Neural progenitor cell (in vitro differentiated cells): Measurements from ENCODE around the gene MARCHF3. TPM values are rescaled to one million over a fixed set of nuclear protein-coding genes. Genes with fewer than 3 reads are reported as not detected.
"Not testable (repeated sequence)": the region's sequence is repeated elsewhere in the genome, so short reads cannot be mapped to it uniquely, and the experiment has no call there.

Source experiments
- DNase-seq: peaks from one replicate; pipeline ENCODE4 v3.0.0-alpha.2; 2016; ENCODE audit warnings: low spot score
- H2AFZ ChIP-seq: fragments of 200-600 bp; sonication (generic); replicated peaks from 2 replicates; pipeline ENCODE4 v1.6.1; 2016; ENCODE audit warnings: antibody characterized with exemption
- H3F3A ChIP-seq: fragments of 200-600 bp; sonication (generic); 2 replicates; pipeline ENCODE4 v1.6.1; 2016; ENCODE audit warnings: antibody characterized with exemption, low read depth
- H3K27ac ChIP-seq: fragments of 200-600 bp; sonication (generic); 2 replicates; pipeline ENCODE4 v1.5.1; 2016; ENCODE audit warnings: mild to moderate bottlenecking
- H3K27me3 ChIP-seq: fragments of 200-600 bp; sonication (generic); 2 replicates; pipeline ENCODE4 v1.6.1; 2016; ENCODE audit warnings: mild to moderate bottlenecking, moderate library complexity
- H3K36me3 ChIP-seq: fragments of 200-600 bp; sonication (generic); 2 replicates; pipeline ENCODE4 v1.5.1; 2016
- H3K4me1 ChIP-seq: fragments of 200-600 bp; sonication (generic); 2 replicates; pipeline ENCODE4 v1.6.1; 2016; ENCODE audit warnings: mixed run types
- H3K4me2 ChIP-seq: fragments of 200-600 bp; sonication (generic); 2 replicates; pipeline ENCODE4 v1.6.1; 2016
- H3K4me3 ChIP-seq: fragments of 200-600 bp; sonication (generic); 2 replicates; pipeline ENCODE4 v1.5.1; 2016
- H3K79me2 ChIP-seq: fragments of 200-600 bp; sonication (generic); 2 replicates; pipeline ENCODE4 v1.6.1; 2016; ENCODE audit warnings: low read depth
- H3K9ac ChIP-seq: fragments of 200-600 bp; sonication (generic); 2 replicates; pipeline ENCODE4 v1.6.1; 2016
- H3K9me3 ChIP-seq: fragments of 200-600 bp; sonication (generic); 2 replicates; pipeline ENCODE4 v1.5.1; 2016; ENCODE audit warnings: low read depth
- H4K20me1 ChIP-seq: fragments of 200-600 bp; sonication (generic); 2 replicates; pipeline ENCODE4 v1.6.1; 2016; ENCODE audit warnings: low read depth
- H3K27ac Mint-ChIP-seq: 3 replicates; pipeline ENCODE4 v1.8.0; 2021; ENCODE audit warnings: mixed read lengths
- H3K27me3 Mint-ChIP-seq: 2 replicates; pipeline ENCODE4 v1.8.0; 2022; ENCODE audit warnings: low read depth, mild to moderate bottlenecking, inconsistent platforms, moderate library complexity, mixed read lengths; ENCODE audit not compliant: insufficient read depth
- H3K36me3 Mint-ChIP-seq: 3 replicates; pipeline ENCODE4 v1.8.0; 2021; ENCODE audit warnings: mixed read lengths
- H3K4me1 Mint-ChIP-seq: 3 replicates; pipeline ENCODE4 v1.8.0; 2021; ENCODE audit warnings: mixed read lengths
- H3K4me3 Mint-ChIP-seq: 3 replicates; pipeline ENCODE4 v1.8.0; 2021; ENCODE audit warnings: mild to moderate bottlenecking, moderate library complexity, mixed read lengths
- H3K9me3 Mint-ChIP-seq: 3 replicates; pipeline ENCODE4 v1.8.0; 2020; ENCODE audit warnings: mixed read lengths
- CTCF ChIP-seq: fragments of 200-600 bp; sonication (generic); IDR thresholded peaks from 2 replicates; pipeline ENCODE4 v1.5.1; 2017; ENCODE audit warnings: antibody characterized with exemption, mild to moderate bottlenecking
- EZH2 ChIP-seq: fragments of 200-600 bp; sonication (generic); IDR thresholded peaks from 2 replicates; pipeline ENCODE4 v1.6.1; 2017; ENCODE audit warnings: antibody characterized with exemption, mild to moderate bottlenecking, moderate library complexity
- EZH2phosphoT487 ChIP-seq: fragments of 200-600 bp; sonication (generic); IDR thresholded peaks from 2 replicates; pipeline ENCODE4 v1.6.1; 2017; ENCODE audit warnings: antibody characterized with exemption
- total RNA-seq: library from RNA; depleted of rRNA; stranded (reverse); fragments of >200 nt; gene quantifications from 2 replicates; pipeline ENCODE4 v1.2.3, GENCODE V29; 2015; ENCODE audit warnings: low replicate concordance

Gene MARCHF3
- total RNA-seq, 1 donor from 2014 or later: 6.1 TPM

DNA sequence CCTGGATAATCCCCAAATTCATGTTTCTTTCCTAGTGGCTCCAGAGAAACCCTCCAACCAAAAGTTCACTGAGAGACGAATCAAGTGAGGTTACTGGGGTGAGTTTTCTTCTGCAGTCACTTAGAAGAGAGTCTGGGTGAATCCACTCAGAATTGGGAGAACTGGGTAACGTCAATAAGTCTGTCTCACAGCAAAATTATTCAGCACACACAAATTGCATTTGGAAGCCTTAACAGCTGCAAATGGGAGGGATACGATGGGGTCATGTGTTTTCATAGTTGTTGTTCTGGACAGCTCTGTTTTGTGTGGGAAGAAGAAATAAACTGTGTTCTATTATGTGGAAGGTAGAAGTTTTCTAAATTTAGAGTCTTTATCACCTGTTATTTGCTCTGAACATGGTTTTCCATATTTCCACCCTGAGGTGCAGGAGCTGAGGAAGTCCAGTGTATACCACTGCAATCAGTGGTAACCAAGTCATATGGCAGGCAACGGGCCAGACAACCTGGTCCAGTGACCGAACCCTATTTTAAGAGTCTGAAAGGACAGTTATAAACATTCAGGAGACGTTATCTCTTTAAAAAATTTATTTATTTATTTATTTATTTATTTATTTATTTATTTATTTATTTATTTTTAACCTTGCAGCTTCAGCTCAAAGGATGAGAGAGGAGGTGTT lies 21.9 kb downstream of the MARCHF3 start:
- no peak overlapping the region for H3K4me2 ChIP-seq
- H3F3A ChIP-seq: no peaks in the 10 kb centered on the region
- H3K9me3 ChIP-seq: no peaks in the 10 kb centered on the region
- Mint-ChIP-seq H3K27ac (no peak overlapping the region), H3K4me1 (no peaks in the 10 kb centered on the region), H3K9me3 (no peaks in the 10 kb centered on the region), H3K4me3 (no peak overlapping the region), H3K36me3 (no peaks in the 10 kb centered on the region), H3K27me3 (no peaks in the 10 kb centered on the region)
- no peaks in the 10 kb centered on the region for H3K79me2 ChIP-seq
- no peak for DNase-seq
- no peaks in the 10 kb centered on the region for H3K27me3 ChIP-seq
- no peak overlapping the region for H3K27ac ChIP-seq
- TF ChIP-seq CTCF: no peak
- TF ChIP-seq EZH2: no peak
- no peak for TF ChIP-seq EZH2phosphoT487
- no peaks in the 10 kb centered on the region for H3K4me1 ChIP-seq
- H3K36me3 ChIP-seq: no peaks in the 10 kb centered on the region
- no peak overlapping the region for H3K4me3 ChIP-seq
- H2AFZ ChIP-seq: no peak overlapping the region
- no peak overlapping the region for H3K9ac ChIP-seq
- H4K20me1 ChIP-seq: no peaks in the 10 kb centered on the region

DNA sequence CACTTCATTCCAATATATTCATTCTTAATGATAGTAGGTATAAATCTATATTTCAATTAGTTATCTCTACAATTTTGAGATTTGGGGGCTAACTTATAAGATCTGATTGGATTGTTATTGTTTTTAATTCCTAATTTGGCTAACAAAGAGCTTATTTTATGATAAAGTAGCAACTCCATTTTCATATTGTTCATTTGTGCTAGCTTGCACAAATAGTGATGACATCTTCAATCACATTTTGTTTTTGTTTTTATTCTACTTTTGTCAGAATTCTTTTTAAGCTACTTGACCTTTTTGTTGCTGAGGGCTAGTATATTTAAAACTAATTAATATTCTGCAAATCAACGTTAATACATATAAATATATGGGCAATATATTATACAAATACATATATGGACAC lies 22.8 kb downstream of the MARCHF3 start:
- Mint-ChIP-seq H3K9me3 (no peaks in the 10 kb centered on the region), H3K4me1 (no peaks in the 10 kb centered on the region), H3K27me3 (no peaks in the 10 kb centered on the region), H3K27ac (no peak overlapping the region), H3K36me3 (no peaks in the 10 kb centered on the region), H3K4me3 (no peak overlapping the region)
- no peak for DNase-seq
- no peak overlapping the region for H3K27ac ChIP-seq
- no peaks in the 10 kb centered on the region for H3K79me2 ChIP-seq
- H2AFZ ChIP-seq: no peak overlapping the region
- no peaks in the 10 kb centered on the region for H4K20me1 ChIP-seq
- H3K9ac ChIP-seq: no peak overlapping the region
- H3K4me1 ChIP-seq: no peaks in the 10 kb centered on the region
- H3K9me3 ChIP-seq: no peaks in the 10 kb centered on the region
- H3K4me2 ChIP-seq: no peak overlapping the region
- no peak overlapping the region for H3K4me3 ChIP-seq
- no peaks in the 10 kb centered on the region for H3F3A ChIP-seq
- TF ChIP-seq CTCF: no peak
- no peak for TF ChIP-seq EZH2phosphoT487
- TF ChIP-seq EZH2: no peak
- H3K27me3 ChIP-seq: no peaks in the 10 kb centered on the region
- no peaks in the 10 kb centered on the region for H3K36me3 ChIP-seq

- Mint-ChIP-seq H3K36me3 (no peaks in the 10 kb centered on the region), H3K4me1 (no peaks in the 10 kb centered on the region), H3K9me3 (no peaks in the 10 kb centered on the region), H3K27ac (no peak overlapping the region), H3K27me3 (no peaks in the 10 kb centered on the region), H3K4me3 (no peak overlapping the region)
- Histone ChIP-seq H3K27ac (no peak overlapping the region), H3K4me1 (no peaks in the 10 kb centered on the region), H3K79me2 (no peaks in the 10 kb centered on the region), H2AFZ (no peak overlapping the region), H3K27me3 (no peaks in the 10 kb centered on the region), H3F3A (no peaks in the 10 kb centered on the region), H3K9me3 (no peaks in the 10 kb centered on the region), H3K36me3 (no peaks in the 10 kb centered on the region), H3K4me2 (no peak overlapping the region), H4K20me1 (no peaks in the 10 kb centered on the region), H3K9ac (no peak overlapping the region), H3K4me3 (no peak overlapping the region)
- no peak for DNase-seq
- TF ChIP-seq EZH2 (no peak), CTCF (no peak), EZH2phosphoT487 (no peak)
Measured at GRCh38 chr5:127006744-127007143, 23.6 kb downstream of the MARCHF3 start.

- H3K4me3 Mint-ChIP-seq, H3K4me1 Mint-ChIP-seq, H3K27ac Mint-ChIP-seq, H3K9ac ChIP-seq, DNase-seq, H3K79me2 ChIP-seq, H3K27me3 ChIP-seq, H3K4me3 ChIP-seq, H3K36me3 ChIP-seq, H3K27me3 Mint-ChIP-seq, H3F3A ChIP-seq, H2AFZ ChIP-seq, H3K36me3 Mint-ChIP-seq, H3K27ac ChIP-seq, H3K4me1 ChIP-seq, H3K9me3 ChIP-seq, H4K20me1 ChIP-seq, H3K4me2 ChIP-seq, H3K9me3 Mint-ChIP-seq: not testable (repeated sequence)
Measured at GRCh38 chr5:127005282-127005681, 25.1 kb downstream of the MARCHF3 start.
